Activated CD8-positive, alpha-beta memory T cell treated with anti-CD3 and anti-CD28 coated beads, Interleukin-2, amount 50 U/mL, for 1 hour (primary cell): ENCODE measurements around the gene DNAJB13.

Source experiments
- DNase-seq: peaks from one replicate; pipeline ENCODE4 v3.0.0-alpha.2; 2020; ENCODE audit errors: extremely low read depth

Gene DNAJB13

DNA sequence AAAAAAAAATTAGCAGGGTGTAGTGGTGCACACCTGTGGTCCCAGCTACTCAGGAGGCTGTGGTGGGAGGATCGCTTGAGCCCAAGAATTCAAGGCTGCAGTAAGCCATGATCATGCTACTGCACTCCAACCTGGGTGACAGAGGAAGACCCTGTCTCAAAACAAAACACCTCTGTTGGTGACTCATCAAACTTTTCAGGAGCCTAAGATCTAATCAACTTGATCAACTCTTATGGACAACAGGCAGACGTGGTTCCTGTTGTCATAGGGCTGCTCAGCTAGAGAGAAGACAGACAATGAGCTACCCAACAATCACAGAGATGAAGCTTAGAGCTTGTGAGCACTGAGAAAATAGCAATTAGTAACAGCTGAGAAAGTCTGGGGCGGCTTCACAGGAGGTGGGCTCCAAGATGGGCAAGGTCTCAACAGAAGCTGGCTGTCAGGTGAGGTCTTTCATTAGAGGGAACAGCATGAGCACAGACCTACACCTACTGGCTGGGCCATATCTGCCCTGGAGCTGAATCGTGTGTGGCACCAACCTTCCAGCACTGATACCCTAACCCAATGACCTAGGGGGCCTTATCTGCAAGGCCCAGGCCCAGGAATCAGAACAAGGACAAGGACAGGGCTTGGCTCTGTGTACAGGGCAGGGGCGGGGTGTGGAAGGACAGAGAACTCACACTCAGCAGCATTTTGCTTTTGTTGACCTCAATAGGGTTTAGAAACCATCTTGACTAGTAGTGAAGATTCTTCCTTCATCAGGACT, 65.3 kb downstream of the DNAJB13 start:
- DNase-seq: no peak

DNA sequence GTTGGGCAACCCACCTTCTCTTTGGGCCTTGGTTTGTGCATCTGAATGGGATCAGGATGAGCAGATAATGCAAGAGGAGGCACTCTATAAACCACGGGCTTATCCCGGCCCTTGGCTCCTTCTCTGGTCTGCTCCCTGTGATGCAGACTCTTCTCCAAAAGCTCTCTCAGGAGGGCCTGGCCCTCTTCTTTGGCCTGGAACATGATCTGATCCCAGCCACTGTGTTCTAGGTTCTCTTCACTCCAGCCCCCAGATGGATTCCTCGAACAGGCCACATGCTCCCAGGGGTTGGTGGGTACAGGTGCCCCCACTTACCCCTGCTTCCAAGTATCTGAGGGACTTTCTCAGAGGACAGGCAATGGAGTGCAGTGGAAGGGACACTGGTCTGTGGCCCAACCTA, 66.8 kb downstream of the DNAJB13 start:
- no peak for DNase-seq

DNA sequence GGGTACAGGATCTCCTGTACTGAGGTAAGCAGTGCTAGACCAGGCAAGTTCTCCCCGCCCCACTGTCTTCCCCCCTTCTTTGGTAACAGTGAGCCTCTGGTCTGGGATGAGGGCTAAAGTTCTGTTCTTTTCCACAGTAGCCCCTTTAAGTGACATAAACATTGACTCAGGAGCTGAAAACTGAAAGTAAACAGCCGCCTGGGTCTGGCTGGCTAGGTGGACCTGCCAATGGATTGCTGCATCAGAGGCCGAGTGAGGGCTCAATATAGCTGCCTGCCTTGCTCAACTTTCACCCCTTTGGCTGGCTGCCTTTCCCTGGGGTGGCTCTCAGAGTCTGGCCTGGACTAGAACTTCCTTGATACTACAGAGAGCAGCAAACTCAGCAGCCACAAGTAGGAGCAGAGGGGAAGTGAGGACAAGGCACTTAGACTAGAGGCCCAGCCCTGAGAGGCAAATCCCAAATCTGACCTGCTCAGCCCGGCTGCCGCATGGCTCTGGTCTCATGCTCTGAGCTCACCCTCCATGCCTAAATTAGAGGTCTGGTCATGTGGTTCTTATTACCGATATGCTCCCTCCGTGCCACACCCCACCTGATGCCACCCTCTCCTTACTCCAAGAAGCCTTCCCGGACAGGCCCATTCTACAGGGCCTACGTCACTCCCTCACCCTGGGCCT, 67.6 kb downstream of the DNAJB13 start:
- no peak for DNase-seq

DNA sequence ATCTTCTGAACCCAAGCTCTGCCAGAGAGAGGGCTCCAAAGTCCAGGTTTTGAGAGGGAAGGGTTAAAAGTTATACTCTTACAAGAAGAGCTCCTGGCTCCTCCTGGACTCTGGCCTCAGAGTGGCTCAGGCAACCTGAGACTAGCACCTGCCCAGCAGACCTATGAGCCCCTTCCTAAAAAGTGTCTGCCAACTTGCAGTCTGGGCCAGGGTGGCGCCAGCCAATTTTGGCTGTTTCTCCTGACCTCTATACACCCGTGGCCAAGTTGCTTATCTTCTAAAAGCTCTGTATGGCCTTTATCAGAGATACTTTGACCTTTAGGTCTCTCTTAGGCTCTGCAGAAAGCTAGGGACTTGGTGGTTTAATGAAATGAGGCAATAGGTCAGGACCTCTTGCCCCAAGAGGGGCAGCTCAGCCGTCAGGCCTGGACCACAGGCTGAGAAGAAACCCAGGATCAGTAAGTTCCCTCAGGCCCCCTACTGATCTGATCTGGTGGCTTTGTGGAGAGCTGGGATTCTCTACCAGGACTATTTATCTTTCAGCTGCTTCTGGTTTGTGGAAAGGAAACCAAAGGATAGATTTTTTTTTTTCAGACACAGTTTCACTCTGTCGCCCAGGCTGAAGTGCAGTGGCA, 68.4 kb downstream of the DNAJB13 start:
- no peak for DNase-seq

DNA sequence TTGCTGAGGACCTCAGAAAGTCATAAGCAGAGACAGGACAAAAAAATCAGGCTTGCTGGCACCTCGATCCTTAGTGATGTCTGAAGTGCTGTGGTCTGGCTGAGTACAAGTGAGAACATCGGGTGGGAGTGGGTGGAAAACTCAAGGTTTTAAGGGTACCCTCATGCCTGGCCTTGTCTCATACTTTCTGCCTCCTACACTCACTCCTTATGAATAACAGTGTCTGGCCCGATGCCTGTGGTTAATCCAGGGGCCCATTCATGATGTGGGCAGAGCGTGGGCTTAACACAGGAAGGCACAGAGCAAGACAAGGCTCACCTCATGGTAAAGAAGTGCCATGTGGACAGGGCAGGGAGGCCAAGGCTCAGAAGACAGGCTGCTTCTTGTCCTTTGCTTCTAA, 69.0 kb downstream of the DNAJB13 start:
- DNase-seq: no peak
